ENCODE measurements around the gene EDC4.
A peak's percentile ranks its signal among the peaks of the same experiment; 100 is the strongest.
"Not testable (repeated sequence)": the region's sequence is repeated elsewhere in the genome, so short reads cannot be mapped to it uniquely, and the experiment has no call there.

EDC4 gene, protein sequence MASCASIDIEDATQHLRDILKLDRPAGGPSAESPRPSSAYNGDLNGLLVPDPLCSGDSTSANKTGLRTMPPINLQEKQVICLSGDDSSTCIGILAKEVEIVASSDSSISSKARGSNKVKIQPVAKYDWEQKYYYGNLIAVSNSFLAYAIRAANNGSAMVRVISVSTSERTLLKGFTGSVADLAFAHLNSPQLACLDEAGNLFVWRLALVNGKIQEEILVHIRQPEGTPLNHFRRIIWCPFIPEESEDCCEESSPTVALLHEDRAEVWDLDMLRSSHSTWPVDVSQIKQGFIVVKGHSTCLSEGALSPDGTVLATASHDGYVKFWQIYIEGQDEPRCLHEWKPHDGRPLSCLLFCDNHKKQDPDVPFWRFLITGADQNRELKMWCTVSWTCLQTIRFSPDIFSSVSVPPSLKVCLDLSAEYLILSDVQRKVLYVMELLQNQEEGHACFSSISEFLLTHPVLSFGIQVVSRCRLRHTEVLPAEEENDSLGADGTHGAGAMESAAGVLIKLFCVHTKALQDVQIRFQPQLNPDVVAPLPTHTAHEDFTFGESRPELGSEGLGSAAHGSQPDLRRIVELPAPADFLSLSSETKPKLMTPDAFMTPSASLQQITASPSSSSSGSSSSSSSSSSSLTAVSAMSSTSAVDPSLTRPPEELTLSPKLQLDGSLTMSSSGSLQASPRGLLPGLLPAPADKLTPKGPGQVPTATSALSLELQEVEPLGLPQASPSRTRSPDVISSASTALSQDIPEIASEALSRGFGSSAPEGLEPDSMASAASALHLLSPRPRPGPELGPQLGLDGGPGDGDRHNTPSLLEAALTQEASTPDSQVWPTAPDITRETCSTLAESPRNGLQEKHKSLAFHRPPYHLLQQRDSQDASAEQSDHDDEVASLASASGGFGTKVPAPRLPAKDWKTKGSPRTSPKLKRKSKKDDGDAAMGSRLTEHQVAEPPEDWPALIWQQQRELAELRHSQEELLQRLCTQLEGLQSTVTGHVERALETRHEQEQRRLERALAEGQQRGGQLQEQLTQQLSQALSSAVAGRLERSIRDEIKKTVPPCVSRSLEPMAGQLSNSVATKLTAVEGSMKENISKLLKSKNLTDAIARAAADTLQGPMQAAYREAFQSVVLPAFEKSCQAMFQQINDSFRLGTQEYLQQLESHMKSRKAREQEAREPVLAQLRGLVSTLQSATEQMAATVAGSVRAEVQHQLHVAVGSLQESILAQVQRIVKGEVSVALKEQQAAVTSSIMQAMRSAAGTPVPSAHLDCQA (N-terminal part only)

DNA sequence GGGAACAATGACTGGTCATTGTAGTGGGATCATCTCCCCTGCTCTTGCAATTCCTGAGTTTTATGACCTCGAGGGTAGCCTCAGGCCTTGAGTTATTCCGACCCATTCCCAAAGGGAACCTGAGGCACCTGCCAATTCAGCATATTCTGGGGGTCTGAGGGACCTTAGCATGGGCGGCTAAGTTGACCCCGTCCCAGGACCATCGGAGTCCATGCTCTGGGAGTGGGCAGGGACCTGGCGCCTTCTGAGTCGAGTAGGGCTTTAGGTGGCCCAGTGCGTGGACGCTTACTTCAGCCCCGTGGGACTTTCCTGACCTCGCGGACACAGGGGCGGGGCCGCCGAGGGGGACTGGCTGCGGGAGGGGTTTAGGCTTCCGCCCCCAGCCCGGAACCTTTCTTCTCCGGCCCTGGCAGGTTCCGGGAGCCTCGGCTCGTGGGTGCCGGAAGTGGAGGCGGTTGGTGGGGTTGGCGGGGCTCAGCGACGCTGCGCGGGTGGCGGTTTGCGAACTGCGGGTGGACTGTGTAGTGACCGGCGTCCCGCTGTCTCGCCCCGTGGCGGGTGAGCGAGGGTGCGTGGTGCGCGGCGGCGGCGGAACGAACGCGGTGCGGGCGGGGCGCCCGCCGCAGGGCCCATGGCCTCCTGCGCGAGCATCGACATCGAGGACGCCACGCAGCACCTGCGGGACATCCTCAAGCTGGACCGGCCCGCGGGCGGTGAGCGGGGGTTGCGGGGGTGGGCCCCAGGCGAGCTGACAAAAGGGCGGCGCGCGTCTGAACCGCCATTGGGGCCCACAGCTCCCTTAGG lies at the start of gene EDC4:
Gene EDC4, plus strand, starts transcription at position 422 of the 804 bp plus-strand sequence. Its CDS starts 210 bp downstream, at position 632.
- DNase-seq = peak; percentile 58

DNA sequence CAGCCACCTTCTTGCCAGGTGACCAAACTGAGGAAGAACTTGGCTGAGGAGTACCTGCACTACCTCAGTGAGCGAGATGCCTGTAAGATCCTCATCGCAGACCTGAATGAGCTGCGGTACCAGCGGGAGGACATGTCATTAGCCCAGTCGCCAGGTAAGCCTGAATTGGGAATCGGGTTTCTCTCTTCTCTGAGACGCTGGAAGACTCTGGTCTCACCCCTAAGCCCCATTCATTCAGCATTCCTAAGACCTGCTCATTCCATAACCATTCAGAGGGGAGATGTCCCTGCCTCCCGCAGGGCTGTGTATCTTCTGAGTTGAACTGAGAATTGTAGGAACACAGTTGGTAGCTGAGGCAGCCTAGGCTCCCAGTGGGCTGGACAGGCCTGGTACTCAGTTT lies 47.7 kb upstream of the EDC4 start:
- no peak for DNase-seq

DNA sequence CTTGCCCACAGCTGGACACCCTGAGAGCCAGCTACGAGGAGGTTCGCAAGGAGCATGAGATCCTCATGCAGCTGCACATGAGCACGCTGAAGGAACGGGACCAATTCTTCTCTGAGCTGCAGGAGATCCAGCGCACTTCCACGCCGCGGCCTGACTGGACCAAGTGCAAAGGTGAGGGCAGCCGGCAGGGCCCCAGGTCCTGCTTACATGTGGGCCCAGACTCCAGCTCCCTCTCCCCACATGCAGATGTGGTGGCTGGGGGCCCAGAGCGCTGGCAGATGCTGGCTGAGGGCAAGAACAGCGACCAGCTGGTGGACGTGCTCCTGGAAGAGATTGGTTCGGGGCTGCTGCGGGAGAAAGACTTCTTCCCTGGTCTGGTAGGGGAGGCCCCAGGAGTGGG lies 46.9 kb upstream of the EDC4 start:
- no peak for DNase-seq

DNA sequence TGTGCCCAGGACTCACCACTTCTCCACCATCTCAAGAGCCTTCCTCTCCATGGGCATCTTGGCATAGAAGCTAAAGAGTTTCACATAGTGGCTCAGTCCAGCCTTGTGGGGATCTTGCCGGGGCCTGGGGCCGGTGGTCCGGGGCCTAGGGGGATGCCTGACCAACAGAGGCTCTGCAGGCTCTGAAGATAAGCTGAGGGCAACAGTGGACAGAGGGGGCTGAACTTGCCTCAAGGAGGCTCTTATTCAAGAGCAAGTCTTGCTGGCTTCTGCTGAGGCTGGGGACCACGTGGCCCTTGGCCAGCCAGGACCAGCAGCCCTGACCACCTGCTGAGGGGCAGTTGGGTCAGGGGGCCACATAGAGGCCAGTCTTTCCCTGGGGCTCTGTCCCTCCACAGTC lies 44.2 kb upstream of the EDC4 start:
- DNase-seq = no peak

DNA sequence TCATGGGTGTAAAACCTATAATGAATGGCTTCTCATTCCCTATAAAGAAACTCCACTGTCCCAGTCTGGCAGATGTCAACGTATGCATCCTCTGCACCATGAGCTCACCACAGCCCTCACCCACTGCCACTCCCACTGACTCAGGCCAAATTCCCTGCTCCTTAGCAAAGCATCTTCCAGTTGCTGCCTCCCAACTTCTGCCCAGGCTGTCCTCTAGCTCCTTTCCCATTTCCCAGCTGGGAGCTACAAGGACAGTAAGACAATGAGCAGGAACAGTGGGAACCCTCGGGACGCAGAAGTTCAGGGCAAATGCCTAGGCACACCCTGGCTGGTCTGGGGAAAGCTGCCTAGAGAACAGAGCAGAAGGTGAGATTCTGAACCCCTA lies 39.8 kb upstream of the EDC4 start:
- no peak for DNase-seq

DNA sequence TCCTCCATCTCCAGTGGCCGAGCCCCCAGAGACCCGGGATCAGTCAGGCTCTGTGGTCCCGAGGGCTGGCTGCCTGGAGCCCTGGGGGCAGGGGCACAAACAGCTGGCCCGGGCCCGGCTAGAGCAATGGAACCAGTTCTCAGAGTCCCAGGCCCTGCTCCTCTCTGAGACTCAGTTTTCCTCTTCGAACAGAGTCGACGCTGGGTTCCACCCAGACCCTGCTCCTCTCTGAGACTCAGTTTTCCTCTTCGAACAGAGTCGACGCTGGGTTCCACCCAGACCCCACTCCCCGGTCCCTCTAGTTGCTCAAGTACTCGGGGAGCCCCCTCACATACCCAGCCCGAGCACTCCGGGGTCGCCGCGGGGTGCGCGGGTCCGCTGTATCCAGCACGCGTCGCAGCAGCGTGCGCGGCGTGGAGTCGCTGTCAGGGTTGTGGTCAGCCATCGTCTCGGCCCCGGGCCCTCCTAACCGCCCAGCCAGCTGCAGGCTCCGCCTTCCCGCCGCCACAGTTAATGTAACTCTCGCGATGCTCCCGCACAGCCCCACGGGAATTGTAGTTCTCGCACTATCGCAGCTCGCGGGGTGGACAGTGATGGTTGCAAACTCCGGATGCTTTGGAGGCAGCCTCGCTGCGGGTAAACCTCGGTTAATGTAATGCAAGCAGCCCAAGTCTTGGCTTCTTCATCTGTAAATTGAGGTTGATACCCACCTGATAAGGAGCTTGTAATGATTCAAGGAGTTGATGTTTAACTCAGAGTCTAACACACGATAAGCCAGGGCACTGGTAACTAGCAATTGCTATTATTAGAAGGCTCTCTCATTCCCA lies 39.2 kb upstream of the EDC4 start:
- DNase-seq = peak; percentile 92

DNA sequence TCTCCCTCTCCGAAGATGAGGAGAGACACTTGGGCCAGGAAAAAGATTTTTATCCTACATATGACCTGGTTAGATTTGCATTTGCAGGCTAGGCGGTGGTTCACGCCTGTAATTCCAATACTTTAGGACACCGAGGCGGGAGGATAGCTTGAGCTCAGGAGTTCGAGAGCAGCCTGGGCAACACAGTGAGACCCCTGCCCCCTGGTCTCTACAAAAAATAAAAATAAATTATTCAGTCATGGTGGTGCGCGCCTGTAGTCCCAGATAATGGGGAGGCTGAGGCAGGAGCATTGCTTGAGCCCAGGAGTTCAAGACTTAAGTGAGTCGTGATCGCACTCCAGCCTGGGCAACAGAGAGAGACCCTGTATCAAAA lies 38.6 kb upstream of the EDC4 start:
- DNase-seq = no peak

DNA sequence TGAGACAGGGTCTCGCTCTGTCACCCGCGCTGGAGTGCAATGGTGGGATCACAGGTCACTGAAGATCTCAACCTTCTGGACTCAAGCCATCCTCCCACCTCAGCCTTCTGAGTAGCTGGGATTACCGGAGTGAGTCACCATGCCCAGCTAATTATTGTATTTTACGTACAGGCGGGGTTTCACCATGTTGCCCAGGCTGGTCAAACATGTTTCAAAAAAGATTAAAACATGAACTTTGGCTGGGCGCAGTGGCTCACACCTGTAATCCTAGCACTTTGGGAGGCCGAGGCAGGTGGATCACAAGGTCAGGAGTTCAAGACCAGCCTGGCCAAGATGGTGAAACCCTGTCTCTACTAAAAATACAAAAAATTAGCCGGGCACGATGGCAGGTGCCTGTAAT lies 35.7 kb upstream of the EDC4 start:
- DNase-seq = not testable (repeated sequence)

DNA sequence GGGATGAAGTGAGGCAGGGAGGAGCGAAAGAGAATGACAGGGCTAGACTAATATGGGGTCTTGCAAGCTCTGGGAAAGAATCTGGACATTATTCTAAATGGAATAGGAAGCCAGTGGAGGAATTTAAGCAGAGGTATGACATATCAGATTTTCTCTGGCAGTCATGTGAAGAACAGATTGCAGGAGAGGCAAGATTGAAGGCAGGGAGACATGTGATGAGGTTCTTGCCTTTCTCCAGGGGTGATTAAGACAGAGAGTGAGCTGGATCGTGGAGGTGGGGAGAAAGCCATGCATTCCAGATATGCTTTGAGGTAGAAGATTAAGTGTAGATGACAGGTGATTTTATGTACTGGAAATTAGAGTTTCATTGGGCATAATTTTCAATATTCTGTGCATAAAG lies 35.0 kb upstream of the EDC4 start:
- no peak for DNase-seq

DNA sequence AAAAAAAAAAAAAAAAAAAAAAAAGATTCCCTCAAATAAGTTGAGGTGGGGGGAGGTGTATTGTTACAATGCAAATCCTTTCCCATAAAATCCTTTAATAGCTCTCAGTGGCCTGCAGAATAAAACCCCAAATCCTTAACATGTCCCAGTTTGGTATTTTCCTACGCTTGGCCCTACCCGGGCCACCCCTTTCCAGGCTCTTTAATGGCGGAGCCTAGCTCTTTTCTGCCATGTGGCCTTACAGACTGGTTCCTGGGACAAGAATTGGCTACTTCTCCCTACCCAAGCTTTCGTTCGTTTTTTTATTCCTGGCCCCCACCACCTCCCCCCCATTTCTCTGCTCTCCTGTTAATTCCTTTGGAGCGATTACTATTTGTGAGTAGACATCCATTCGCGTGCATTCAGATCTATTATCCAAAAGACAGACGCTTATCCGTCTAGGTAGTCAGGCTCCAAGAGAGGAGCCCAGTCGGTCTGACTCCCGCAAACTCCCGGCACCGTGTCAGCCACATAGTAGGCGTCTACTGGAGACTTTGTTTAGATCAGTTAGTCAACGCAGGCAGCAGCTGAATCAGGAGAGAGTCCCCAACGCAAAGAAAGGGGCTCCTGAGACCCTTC lies 31.5 kb upstream of the EDC4 start:
- DNase-seq = no peak

DNA sequence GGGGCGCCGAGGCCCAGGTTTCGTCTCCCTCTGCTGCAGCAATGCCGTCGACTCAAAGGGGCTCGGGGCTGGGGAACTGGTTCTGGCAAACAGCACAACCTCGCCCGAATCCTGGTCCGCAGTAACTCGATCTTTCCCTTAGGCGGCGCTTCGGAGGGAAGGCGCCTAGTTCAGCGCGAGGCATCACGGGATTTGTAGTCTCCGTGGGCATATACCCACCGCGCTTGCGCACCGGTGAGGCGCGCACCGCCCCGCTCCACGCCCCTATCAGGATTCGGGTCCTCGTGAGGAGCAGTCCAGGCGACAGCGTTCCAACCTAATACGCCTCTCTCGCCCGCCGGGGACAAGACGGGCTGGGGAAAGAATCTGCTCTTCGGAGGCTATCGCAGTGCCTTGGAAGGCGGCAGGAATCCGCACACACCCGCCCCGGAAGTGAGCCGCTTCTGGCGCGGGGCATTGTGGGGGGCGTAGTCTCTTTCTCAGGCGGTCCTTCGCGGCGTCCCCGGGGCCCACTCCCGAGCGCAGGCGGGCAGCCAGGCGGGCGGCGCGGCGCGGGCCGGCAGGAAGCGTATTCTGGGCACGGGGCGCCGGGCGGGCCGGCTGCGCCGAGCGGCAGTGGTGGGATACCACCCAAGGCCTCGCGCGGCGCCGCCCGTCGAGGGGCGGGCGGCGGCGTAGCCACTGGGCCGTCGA lies 30.9 kb upstream of the EDC4 start, which contains the start of gene THAP11:
Gene THAP11, plus strand, starts transcription at position 505 of the 693 bp plus-strand sequence. CDS start 235 bp downstream, outside the sequence.
- DNase-seq = peak; percentile 98

DNA sequence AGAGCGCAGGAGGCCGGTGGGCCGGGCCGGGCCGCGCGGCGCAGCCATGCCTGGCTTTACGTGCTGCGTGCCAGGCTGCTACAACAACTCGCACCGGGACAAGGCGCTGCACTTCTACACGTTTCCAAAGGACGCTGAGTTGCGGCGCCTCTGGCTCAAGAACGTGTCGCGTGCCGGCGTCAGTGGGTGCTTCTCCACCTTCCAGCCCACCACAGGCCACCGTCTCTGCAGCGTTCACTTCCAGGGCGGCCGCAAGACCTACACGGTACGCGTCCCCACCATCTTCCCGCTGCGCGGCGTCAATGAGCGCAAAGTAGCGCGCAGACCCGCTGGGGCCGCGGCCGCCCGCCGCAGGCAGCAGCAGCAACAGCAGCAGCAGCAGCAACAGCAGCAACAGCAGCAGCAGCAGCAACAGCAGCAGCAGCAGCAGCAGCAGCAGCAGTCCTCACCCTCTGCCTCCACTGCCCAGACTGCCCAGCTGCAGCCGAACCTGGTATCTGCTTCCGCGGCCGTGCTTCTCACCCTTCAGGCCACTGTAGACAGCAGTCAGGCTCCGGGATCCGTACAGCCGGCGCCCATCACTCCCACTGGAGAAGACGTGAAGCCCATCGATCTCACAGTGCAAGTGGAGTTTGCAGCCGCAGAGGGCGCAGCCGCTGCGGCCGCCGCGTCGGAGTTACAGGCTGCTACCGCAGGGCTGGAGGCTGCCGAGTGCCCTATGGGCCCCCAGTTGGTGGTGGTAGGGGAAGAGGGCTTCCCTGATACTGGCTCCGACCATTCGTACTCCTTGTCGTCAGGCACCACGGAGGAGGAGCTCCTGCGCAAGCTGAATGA lies 30.1 kb upstream of the EDC4 start:
- DNase-seq = peak; percentile 55

DNA sequence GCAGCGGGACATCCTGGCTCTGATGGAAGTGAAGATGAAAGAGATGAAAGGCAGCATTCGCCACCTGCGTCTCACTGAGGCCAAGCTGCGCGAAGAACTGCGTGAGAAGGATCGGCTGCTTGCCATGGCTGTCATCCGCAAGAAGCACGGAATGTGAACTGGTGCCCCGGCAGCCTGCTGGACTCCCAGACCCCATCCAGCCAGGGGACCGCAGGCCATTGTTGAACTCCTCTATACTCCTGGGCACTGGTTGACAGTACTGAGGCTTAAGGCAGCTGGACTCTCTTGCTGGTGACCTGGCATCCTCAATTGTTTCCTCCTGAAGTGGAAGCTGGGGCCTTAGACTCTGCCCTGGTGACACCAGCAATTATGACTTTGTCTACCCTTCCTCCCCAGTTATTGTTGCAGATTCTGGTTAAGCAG lies 29.5 kb upstream of the EDC4 start:
- DNase-seq = no peak

DNA sequence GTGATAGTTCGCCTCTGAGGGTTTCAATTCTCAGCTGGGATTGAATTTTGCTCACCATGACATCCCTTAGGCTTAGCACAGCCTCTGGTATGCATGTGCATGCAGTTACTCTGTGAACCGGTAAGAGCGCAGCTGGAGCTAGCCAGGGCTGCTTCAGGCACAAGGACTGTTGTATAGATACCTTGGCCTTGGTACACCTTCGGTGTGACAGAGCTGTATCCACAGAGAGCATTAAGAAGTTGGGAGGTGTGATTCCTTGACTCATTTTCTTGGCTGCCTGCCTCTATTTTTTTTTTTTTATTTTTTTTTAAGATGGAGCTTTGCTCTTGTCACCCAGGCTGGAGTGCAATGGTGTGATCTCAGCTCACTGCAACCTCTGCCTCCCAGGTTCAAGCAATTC lies 28.4 kb upstream of the EDC4 start:
- DNase-seq = no peak

DNA sequence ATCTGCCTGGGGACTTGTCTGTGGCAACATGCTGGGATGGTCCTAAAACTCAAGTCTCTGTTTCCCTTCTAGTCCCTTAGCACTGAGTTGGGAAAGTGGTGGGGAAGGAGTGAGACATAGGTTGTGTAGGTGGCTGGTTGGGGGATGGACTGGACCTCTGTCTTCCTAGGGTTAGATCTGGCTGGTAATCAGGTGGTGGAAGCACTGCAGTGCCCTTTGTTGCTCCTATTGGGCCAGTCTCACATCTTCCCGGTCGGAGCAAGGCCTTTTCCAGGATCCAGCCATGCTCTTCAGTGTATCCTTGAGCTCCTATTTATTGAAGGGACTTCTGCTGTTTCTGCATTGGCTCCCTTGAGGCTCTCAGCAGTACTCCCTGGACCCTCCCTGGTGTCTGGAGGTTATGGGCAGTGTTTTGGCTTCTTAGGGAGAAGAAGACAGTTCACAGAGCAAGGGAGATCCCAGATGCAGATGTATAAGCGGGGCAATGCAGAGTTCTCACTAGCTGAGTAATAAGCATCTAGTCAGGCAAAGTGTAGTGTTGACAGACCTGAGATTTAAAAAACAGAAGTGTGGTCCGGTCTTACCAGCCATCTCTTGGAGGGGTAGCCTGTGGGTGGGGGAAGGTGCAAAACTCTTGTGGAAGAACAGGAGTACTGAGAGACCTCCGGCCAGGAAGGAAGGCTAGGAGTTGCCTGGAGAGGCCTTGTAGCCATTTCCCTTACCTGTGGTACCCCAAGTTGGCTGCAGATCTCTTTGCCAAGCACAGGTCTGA lies 27.4 kb upstream of the EDC4 start:
- no peak for DNase-seq

DNA sequence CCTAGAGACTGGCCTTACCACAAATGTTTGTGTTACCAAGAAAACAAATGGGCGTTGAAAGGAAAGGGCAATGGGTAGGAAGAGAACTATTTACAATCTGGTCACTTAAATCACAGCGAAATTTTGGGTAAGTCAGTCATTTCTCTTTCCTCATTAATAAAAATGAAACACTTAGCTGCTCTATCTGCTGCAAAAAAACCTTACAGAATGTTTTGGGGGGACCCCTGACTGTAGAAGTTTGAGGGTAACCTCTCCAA lies 26.9 kb upstream of the EDC4 start:
- DNase-seq = no peak

DNA sequence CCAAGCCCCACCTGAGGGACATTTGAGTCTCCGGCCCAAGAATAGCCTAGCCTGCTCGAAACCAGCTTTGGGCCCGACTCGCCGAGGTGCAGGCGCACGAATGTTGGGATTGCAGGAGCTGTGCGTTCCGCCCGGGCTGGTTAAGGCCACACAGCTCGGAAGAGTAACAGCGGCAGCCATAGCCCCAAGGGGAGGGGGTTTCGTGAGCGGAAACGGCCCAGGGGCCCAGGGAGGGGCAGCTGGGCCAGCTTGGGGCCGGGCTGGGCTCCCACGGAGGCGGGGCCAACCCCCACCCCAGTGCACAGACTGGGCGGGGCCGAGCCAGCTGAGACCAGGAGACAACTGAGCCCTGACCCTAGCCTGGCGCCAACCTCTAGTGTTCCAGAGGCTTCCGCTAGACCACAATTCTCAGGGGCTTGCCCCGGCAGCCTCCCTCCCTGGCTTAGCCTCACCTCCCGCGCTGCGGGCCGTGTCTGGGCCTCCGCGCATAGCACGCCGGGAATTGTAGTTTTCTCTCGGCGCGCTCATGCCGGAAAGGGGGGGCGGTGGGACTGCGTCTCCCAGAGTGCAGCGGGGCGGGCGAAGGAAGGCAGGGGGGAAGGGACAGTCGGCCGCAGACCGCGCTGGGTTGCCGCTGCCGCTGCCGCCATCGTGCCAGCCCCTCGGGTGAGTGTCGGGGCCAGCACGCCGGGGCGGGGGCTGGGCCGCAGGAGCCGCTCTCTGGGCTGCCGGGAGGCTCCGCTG lies 26.4 kb upstream of the EDC4 start, which contains the start of gene NUTF2:
Gene NUTF2, plus strand, starts transcription at position 614 of the 744 bp plus-strand sequence. CDS start 18,198 bp downstream, outside the sequence.
- peak; percentile 94 for DNase-seq

All from NCI-H1092 treated with DMSO at 0.1 percent for 48 hours (cell line).